ACHN (cell line): ENCODE data around the gene IL25.

Experiments used
- DNase-seq: peaks from one replicate; pipeline ENCODE4 v3.0.0-alpha.2; 2015
- in situ Hi-C: cut with HindIII; loops from 2 replicates; pipeline ENCODE4 v1.10.0; 2017; ENCODE audit warnings: low sequenced_read_pairs, low pct_ligation_motif_present, low pct_unique_long_range_greater_than_20kb

IL25 gene

DNA sequence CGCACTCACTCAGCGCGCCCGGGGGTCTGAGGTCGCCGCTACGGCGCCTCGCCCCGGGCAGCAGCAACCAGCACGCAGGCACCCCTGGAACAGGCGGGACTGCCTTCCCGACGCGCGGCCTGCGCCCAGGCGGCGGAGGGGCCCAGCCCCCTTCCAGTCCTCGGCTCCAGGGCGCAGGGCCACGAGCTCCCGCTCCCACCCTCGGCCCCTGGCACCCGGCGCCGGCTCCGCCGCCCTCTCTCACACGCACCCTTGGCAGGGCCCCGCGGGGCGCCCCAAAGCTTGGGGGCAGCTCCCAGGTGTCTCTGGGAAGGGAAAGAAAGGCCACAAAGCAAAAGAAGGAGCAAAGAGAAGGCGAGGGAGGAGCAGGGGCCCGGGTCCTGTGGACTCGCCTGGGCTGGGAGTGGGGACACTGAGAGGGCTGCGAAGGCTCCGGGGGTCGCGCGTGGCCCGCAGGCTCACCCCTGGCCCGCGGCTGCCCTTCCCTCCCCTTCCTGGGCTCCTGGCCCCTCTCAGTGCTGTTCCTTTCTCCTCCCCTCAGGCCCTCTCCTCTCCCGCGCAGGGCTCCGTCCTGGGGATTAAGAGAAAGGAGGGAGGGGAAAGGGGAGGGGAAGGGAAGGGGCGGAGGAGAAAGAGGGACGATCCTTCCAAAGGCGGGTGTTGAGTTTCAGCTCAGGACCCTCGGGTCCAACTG lies 6.7 kb upstream of the IL25 start:
- in situ Hi-C loops: no loop called here
- DNase-seq: no peak

- in situ Hi-C loops: no loop called here
- no peak for DNase-seq
Measured at GRCh38 chr14:23366426-23366921, 6.1 kb upstream of the IL25 start.

DNA sequence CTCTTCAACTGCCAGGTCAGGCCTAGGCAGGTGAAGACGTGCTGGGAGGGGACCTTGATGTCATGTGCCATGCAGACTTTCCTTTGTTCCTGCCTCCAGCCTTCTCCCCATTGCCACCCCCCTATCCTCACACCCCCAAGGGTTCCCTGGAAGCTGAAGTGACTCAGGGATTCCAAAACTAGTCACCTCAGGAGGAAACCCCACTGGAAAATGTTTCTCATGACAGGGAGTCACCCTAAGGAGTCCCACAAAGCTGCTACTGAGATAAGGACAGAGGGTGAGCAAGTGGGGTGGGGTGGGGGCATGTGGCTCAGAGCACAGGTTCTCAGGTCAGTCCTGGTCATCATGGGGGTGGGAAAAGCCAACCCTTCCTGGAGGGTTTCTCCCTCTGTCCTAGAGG lies 2.4 kb upstream of the IL25 start:
- DNase-seq: no peak
- in situ Hi-C loops: no loop called here

GRCh38 chr14:23371865-23372264 lies 744 bp upstream of the IL25 start:
- DNase-seq: no peak
- in situ Hi-C loops: no loop called here

GRCh38 chr14:23373041-23373440 lies 432 bp downstream of the IL25 start:
- no peak for DNase-seq
- in situ Hi-C loops: no loop called here

GRCh38 chr14:23375527-23376251 lies 3.1 kb downstream of the IL25 start:
- in situ Hi-C loops: no loop called here
- no peak for DNase-seq

- no peak for DNase-seq
- in situ Hi-C loops: no loop called here
Measured at GRCh38 chr14:23376482-23377197, 4.0 kb downstream of the IL25 start, which contains the start of gene CMTM5. Gene CMTM5, plus strand, starts transcription at chr14:23377046. Its CDS starts 206 bp downstream, at chr14:23377252.

DNA sequence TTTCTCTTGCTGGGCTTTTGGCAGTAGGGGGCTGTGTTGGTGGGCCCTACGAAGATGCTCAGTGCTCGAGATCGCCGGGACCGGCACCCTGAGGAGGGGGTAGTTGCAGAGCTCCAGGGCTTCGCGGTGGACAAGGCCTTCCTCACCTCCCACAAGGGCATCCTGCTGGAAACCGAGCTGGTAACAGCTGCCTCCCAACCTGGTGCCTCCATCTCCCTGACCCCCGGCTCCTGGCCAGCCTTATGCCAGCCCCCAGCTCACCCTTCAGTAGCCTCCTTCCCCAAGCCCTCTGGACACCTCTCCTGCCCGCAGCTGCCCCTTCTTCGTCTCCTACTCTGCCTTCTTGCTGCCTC lies 4.6 kb downstream of the IL25 start:
- in situ Hi-C loops: no loop called here
- no peak for DNase-seq

DNA sequence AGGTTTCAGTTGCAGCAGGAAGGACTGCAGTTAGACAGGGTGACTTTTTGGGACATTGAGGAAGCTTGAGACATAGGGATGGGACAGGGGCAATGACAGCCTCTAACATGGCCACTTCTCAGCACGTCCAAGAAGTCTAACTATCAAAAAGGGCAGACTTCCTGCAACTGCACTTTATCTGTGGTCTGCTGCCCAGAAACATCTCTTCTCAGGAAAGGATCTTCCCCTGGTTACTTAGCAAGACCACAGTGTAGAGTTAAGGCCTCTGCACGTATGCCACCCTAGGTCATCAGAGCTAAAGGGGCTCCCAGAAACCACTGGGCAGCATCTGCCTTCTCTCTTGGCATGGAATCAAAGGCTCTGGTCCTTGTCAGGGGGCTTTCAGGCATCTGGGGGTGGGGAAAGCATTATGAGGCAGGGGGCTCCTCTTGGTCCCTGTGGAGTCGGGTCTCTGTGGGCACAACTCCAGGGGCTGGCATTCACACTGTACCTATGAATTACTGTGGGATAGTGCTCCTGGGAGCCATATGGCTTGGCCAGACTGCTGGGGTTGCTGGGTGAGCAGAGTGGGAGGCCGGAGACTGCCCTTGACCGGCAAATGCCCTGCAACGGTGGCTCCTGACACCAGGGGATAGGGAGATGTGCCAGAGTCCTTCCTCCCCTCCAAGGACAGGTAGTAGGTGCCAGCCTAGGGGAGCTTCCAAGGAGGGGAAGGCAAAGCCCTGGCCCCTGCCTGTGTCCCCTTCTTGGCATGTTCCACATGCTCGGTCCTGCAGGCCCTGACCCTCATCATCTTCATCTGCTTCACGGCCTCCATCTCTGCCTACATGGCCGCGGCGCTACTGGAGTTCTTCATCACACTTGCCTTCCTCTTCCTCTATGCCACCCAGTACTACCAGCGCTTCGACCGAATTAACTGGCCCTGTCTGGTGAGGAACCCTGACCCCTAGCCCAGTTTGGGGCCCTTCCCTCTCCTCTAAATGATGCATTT lies 5.3 kb downstream of the IL25 start:
- in situ Hi-C loops: no loop called here
- no peak for DNase-seq

DNA sequence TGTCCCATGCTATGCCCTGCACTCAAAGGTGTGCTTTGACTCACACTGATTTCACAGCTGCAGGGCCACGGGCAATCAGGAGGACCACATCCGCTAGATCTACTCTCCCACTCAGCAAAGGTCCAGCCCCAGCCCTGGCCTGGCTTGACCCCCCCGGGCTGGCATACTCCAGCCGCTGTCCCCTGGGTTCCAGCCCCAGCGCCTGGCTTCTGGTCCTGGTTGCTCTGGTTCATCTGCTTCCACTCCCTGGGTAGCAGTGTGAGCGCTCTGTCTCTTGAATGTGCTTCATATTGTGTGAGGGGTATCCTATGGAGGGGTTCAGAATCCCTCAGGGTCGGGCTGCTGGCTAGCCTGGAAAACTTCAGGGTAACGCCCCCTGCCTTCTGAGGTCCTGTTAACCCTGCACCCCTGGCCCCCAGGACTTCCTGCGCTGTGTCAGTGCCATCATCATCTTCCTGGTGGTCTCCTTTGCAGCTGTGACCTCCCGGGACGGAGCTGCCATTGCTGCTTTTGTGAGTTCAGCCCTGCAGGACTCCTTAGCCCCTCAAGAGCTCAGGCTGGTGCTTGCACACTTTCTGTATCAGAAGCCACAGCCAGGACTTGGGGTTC lies 6.1 kb downstream of the IL25 start:
- in situ Hi-C loops: no loop called here

DNA sequence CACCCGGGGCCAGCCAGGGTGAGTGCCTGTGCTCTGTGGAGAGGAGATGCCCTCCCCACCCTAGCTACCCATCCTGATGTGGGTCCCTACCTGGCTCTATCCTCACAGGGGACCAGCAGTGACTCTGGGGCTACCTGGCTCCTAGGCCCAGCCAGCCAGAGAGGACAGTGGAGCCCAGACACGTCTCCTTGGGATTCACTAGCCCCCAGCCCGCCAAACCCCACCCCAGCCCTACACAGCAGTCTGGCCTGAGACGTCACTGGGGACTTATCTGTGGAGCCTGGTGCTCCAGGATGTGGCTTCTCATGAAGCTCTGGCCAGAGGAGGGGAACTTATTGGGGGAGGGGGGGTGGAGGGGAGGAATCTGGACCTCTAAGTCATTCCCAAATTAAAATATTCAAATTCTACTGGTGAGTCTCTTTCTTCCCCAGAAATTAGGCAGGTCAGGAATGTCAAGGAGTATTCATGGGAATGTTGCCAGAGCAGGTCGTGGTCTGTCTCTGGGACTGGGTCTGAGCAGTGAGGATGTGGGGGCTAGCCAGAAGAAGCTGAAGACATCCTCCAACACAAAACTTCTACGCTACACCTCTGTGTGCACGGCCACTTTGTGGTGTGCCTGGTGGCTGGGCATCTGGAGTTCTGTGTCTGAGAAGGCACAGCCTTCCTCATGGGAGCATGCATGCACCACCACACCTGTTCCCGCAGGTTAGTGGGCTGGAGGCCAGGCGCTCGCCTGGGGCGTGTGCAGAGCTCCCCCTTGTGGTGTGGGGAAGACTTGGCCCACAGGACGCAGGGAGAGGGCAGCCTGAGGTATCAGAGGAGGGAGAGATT lies 7.0 kb downstream of the IL25 start:
- DNase-seq: peak; percentile 38
- in situ Hi-C loops: no loop called here

More for the DNA sequence above, 6.1 kb downstream of the IL25 start:
- DNase-seq: no peak

GRCh38 chr14:23380197-23380914 lies 7.7 kb downstream of the IL25 start:
- in situ Hi-C loops: no loop called here
- DNase-seq: no peak

- in situ Hi-C loops: no loop called here
- DNase-seq: no peak
Measured at GRCh38 chr14:23380976-23381375, 8.4 kb downstream of the IL25 start.

DNA sequence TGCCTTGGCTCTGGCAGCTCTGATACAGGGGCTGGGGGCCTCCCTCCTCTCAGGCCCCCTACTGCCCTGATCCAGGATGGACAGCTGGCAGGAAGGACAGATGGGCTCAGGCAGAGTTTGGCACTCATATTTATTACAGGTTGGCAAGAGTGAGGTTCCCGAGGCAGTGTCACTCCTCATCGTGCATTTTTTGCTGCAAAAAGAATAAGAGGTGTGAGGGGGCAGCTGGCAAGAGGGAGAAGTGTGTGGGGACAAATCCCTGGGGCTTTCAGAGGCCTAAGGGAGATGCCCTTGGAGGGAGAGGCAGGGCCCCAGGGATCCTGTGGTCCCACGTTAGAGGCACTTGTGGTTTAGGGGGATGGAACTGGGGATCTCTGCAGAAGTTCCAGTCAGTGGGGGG lies 9.3 kb downstream of the IL25 start:
- in situ Hi-C loops: no loop called here
- DNase-seq: no peak

GRCh38 chr14:23382276-23382675 lies 9.7 kb downstream of the IL25 start:
- DNase-seq: no peak
- in situ Hi-C loops: no loop called here

- no peak for DNase-seq
- in situ Hi-C loops: no loop called here
Measured at GRCh38 chr14:23382731-23383440, 10.3 kb downstream of the IL25 start.
